Testis (tissue), 2 donors: Measurements from ENCODE around the gene MSI2.

Source experiments
- POLR2A ChIP-seq: fragments of 450-650 bp; IDR thresholded peaks from one replicate; pipeline ENCODE4 v1.6.1; 2017; ENCODE audit warnings: antibody characterized with exemption, mild to moderate bottlenecking, moderate library complexity
- TF ChIP-seq, protein P1 (sequence below), 3 experiments: fragments of 450-650 bp in 2 of 3; fragments of 200-600 bp in 1 of 3; sonication (generic) in 1 of 3; IDR thresholded peaks; one replicate each; pipeline ENCODE4 v1.5.1; 2016 to 2019; ENCODE audit warnings: antibody characterized with exemption in 3 of 3, mild to moderate bottlenecking in 2 of 3, moderate library complexity in 1 of 3

DNA sequence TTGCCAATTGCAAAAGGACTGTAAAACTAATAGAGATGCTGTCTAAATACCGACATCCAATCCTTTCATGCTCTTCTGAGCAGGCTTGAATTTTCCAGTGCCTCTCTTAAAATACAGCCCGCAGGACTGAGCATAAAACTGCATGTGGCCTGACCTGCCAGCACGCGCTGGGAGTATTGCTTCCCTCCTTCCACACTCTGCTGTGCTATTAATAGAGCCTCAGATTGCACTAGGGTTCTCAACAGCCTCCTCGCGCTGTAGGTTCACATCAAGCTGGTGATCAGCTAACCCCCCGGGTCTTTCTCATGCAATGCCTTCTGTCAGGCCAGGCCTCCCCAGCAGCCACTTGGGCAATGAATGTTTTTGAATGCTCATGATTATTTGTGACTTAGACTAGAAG is 14.2 kb upstream of the MSI2 start:
- TF ChIP-seq, protein P1, sequence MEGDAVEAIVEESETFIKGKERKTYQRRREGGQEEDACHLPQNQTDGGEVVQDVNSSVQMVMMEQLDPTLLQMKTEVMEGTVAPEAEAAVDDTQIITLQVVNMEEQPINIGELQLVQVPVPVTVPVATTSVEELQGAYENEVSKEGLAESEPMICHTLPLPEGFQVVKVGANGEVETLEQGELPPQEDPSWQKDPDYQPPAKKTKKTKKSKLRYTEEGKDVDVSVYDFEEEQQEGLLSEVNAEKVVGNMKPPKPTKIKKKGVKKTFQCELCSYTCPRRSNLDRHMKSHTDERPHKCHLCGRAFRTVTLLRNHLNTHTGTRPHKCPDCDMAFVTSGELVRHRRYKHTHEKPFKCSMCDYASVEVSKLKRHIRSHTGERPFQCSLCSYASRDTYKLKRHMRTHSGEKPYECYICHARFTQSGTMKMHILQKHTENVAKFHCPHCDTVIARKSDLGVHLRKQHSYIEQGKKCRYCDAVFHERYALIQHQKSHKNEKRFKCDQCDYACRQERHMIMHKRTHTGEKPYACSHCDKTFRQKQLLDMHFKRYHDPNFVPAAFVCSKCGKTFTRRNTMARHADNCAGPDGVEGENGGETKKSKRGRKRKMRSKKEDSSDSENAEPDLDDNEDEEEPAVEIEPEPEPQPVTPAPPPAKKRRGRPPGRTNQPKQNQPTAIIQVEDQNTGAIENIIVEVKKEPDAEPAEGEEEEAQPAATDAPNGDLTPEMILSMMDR (IDR thresholded peaks at IDR 0.05), result no peak
- no peak for TF ChIP-seq POLR2A
